GM12878 (cell line): ENCODE results near the gene ELANE. TPM values are rescaled to one million over a fixed set of nuclear protein-coding genes. Genes with fewer than 3 reads are reported as not detected.
A peak's percentile ranks its signal among the peaks of the same experiment; 100 is the strongest.

Source experiments
- ATAC-seq: fragments of 200-7000 bp; cut with Tn5 transposase; 3 replicates; pipeline ENCODE4 v1.9.1; 2020; ENCODE audit warnings: mild to moderate bottlenecking, moderate library complexity
- BruUV-seq: library from RNA; stranded (reverse); fragments of 400-500 nt; replicated peaks from 2 replicates; lab custom pipeline; 2021; lab: Mats Ljungman, UMichigan
- CTCF ChIA-PET: fragments of 300-600 bp; sonication (Branson Sonifier 250); formaldehyde crosslinking; extraction: SDS; loops from one replicate; lab custom pipeline; 2021; ENCODE audit warnings: inconsistent platforms; lab: Yijun Ruan, JAX
- POLR2A ChIA-PET: fragments of 350-600 bp; formaldehyde crosslinking; extraction: SDS; loops from one replicate; lab custom pipeline; 2021; ENCODE audit warnings: inconsistent platforms; lab: Charles Lee
- RAD21 ChIA-PET: fragments of 300-600 bp; sonication (Branson Sonifier 250); formaldehyde crosslinking; loops from one replicate; lab custom pipeline; 2023; ENCODE audit warnings: antibody characterized with exemption; ENCODE audit not compliant: unreplicated experiment; lab: Charles Lee
- SMC1A ChIA-PET: fragments of 300-600 bp; sonication (Branson Sonifier 250); formaldehyde crosslinking; loops from one replicate; lab custom pipeline; 2023; ENCODE audit not compliant: unreplicated experiment, uncharacterized antibody; lab: Charles Lee
- DNase-seq: peaks from one replicate; pipeline ENCODE4 v3.0.0-alpha.2; 2011; ENCODE audit warnings: low read depth, low spot score
- FAIRE-seq: peaks from 3 replicates; lab custom pipeline; 2011; peaks lifted over from hg19 to GRCh38; lab: Jason Lieb, UNC
- H2AFZ ChIP-seq: 2 replicates; pipeline ENCODE4 v1.6.0; 2011; ENCODE audit warnings: low read depth, low read length, control low read depth; ENCODE audit not compliant: control insufficient read depth
- H3K27ac ChIP-seq: 2 replicates; pipeline ENCODE4 v1.5.1; 2011; ENCODE audit warnings: control low read depth; ENCODE audit not compliant: control insufficient read depth, insufficient read depth
- H3K27me3 ChIP-seq, 2 experiments: replicated peaks in 1 of 2; 2 replicates each; pipeline versions ENCODE4 v1.6.0 to v1.6.1; 2011; ENCODE audit warnings: low read length in 1 of 2; ENCODE audit not compliant: control insufficient read depth in 2 of 2, insufficient read depth in 2 of 2
- H3K36me3 ChIP-seq, 2 experiments: 2 replicates each; pipeline ENCODE4 v1.5.1; 2011; ENCODE audit warnings: low read length in 1 of 2; ENCODE audit not compliant: control insufficient read depth in 2 of 2, insufficient read depth in 2 of 2
- H3K4me1 ChIP-seq: 2 replicates; pipeline ENCODE4 v1.6.1; 2011; ENCODE audit warnings: mild to moderate bottlenecking, low read length, moderate library complexity, mixed read lengths; ENCODE audit not compliant: control insufficient read depth, insufficient read depth
- H3K4me2 ChIP-seq: 2 replicates; pipeline ENCODE4 v1.6.0; 2011; ENCODE audit warnings: control low read depth; ENCODE audit not compliant: control insufficient read depth, insufficient read depth
- H3K4me3 ChIP-seq: fragments of 200-600 bp; sonication (generic); 2 replicates; pipeline ENCODE4 v1.5.1; 2016
- H3K79me2 ChIP-seq: 2 replicates; pipeline ENCODE4 v1.6.0; 2011; ENCODE audit warnings: low read length; ENCODE audit not compliant: control insufficient read depth, insufficient read depth
- H3K9ac ChIP-seq: 2 replicates; pipeline ENCODE4 v1.8.0; 2011; ENCODE audit warnings: low read length, control low read depth, mixed read lengths; ENCODE audit not compliant: control insufficient read depth, insufficient read depth
- H3K9me3 ChIP-seq: replicated peaks from 3 replicates; pipeline ENCODE4 v1.5.1; 2011; ENCODE audit warnings: mild to moderate bottlenecking, low read length; ENCODE audit not compliant: control insufficient read depth, insufficient read depth
- H4K20me1 ChIP-seq: 2 replicates; pipeline ENCODE4 v1.6.0; 2011; ENCODE audit not compliant: control insufficient read depth, insufficient read depth
- BHLHE40 ChIP-seq, 2 experiments: fragments of 450-650 bp in 1 of 2; IDR thresholded peaks; 2 replicates each; pipeline ENCODE4 v1.6.1; 2011 to 2017; ENCODE audit warnings: low read depth in 2 of 2, borderline replicate concordance in 1 of 2, improper control_type of control experiment in 1 of 2, low read length in 1 of 2, mild to moderate bottlenecking in 1 of 2
- BMI1 ChIP-seq: fragments of 450-650 bp; IDR thresholded peaks from 2 replicates; pipeline ENCODE4 v1.6.1; 2016; ENCODE audit warnings: mild to moderate bottlenecking, moderate library complexity, borderline replicate concordance
- CUX1 ChIP-seq: IDR thresholded peaks from 2 replicates; pipeline ENCODE4 v1.6.1; 2012; ENCODE audit warnings: improper control_type of control experiment, low read depth, low read length; ENCODE audit not compliant: insufficient replicate concordance
- MXI1 ChIP-seq: fragments of 150-350 bp; IDR thresholded peaks from 2 replicates; pipeline ENCODE4 v1.6.1; 2011; ENCODE audit warnings: low read depth, mild to moderate bottlenecking, inconsistent platforms, low read length, improper control_type of control experiment
- NFYA ChIP-seq: IDR thresholded peaks from 2 replicates; pipeline ENCODE4 v1.6.1; 2011; ENCODE audit warnings: low read depth, mild to moderate bottlenecking, low read length, improper control_type of control experiment, borderline replicate concordance
- POLR2A ChIP-seq: IDR thresholded peaks from 2 replicates; pipeline ENCODE4 v1.6.1; 2011; ENCODE audit warnings: low read depth, mild to moderate bottlenecking, low read length
- POLR2AphosphoS2 ChIP-seq: IDR thresholded peaks from 2 replicates; pipeline ENCODE4 v1.6.1; 2011; ENCODE audit warnings: low read depth, mild to moderate bottlenecking, low read length, improper control_type of control experiment, moderate library complexity
- RFX5 ChIP-seq: IDR thresholded peaks from 2 replicates; pipeline ENCODE4 v1.6.1; 2011; ENCODE audit warnings: low read depth, low read length, improper control_type of control experiment
- TCF12 ChIP-seq: IDR thresholded peaks from 2 replicates; pipeline ENCODE4 v1.6.1; 2011; ENCODE audit warnings: low read depth, mild to moderate bottlenecking, low read length
- ZNF24 ChIP-seq: fragments of 450-650 bp; IDR thresholded peaks from 2 replicates; pipeline ENCODE4 v1.6.1; 2017; ENCODE audit warnings: antibody characterized with exemption, mild to moderate bottlenecking
- WGBS: methylation state at CpG from one replicate; pipeline ENCODE4 v1.1.6; 2016; ENCODE audit warnings: low lambda C conversion rate; ENCODE audit not compliant: insufficient replicate concordance, insufficient coverage; ENCODE audit errors: missing lambda C conversion rate; 5-methylcytosine and 5-hydroxymethylcytosine counted together
- in situ Hi-C: fragments of 300-500 bp; cut with MboI; formaldehyde crosslinking; loops from 9 replicates; pipeline ENCODE4 v1.14.3; 2018; ENCODE audit warnings: mixed read lengths
- intact Hi-C: fragments of 100-400 bp; cut with micrococcal nuclease; formaldehyde crosslinking; loops from one replicate; pipeline ENCODE4 v1.14.2; 2022; ENCODE audit not compliant: unreplicated experiment
- polyA plus RNA-seq, 11 experiments: library from polyadenylated mRNA; depleted of rRNA in 4 of 11; unstranded in 6 of 11; stranded (reverse) in 5 of 11; fragments of >200 nt; fragmentation: Nextera tagmentation in 4 of 11; fragmentation: Illumina TruSeq in 1 of 11; extraction: Ambion mirVana in 4 of 11; extraction: Trizol in 1 of 11; gene quantifications; 1 replicate in 1 of 11; 2 replicates in 10 of 11; pipeline versions ENCODE4 v1.2.1 to v1.2.3, GENCODE V29; 2011 to 2016; ENCODE audit warnings: inconsistent platforms in 2 of 11, missing spikeins in 2 of 11, low read depth in 1 of 11
- total RNA-seq, 4 experiments: library from RNA; depleted of rRNA in 3 of 4; stranded (reverse); fragments of >200 nt in 3 of 4; fragmentation: Illumina TruSeq in 1 of 4; extraction: Trizol in 1 of 4; gene quantifications; 2 replicates each; pipeline versions ENCODE4 v1.2.1 to v1.2.3, GENCODE V29; 2013 to 2021
- TF ChIP-seq, protein P1 (sequence below): fragments of 450-650 bp; IDR thresholded peaks from 2 replicates; pipeline ENCODE4 v1.6.1; 2017; ENCODE audit warnings: mild to moderate bottlenecking, low read depth, inconsistent platforms; ENCODE audit not compliant: poor library complexity, severe bottlenecking

Gene ELANE
- total and polyA plus RNA-seq, 10 of the 15 experiments (the other 5 are each of a cell fraction or from before 2014, with no cell fraction given) = not detected

DNA sequence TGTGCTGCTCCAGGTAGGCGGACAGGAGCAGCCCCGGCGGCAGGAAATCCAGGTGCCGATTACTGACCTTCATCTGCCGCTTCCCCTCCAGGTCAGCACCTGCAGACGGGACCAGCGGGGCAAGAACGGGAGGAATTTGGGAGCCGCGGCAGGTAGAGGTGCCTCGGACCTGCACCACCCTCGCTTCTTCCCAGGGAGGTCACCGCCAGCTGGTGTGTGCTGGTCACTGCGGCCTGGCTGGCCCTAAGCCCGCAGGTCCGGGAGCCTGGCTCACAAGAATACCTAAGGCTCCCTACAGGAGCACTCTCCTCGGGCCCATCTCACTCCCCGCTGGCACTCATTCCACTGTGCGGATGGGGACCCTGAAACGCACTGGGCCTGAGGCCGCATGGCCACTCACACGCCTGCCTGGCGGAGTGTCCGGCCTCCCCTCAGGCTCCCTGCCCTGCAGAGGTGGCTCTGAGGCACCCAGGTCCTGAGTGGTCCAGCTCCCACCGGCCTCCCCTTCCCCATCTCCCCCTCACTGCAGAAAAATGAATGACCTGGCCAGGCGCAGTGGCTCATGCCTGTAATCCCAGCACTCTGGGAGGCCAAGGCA, 45.4 kb downstream of the ELANE start (continued):
- no peak for TF ChIP-seq CUX1
- TF ChIP-seq ZNF24 = no peak

DNA sequence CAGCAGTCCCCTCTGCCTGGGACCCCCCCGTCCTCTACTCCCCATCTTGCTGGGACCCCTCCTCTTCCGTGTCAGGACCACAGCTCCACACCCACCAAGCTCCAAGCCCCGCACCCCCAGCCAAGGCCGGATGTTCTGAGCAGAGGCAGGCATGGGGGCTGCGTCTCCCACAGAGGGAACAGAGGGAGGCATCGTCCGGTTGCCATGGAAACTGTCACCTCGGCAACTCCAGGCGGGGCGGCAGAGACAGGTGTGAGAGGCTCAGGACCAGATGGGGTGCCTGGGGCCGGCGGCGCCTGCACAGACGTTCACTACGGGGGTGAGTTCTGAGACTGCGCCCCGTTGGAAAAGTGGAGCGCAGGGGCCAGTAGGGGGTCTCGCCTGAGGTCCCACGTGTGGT, 46.6 kb downstream of the ELANE start:
- H3K27ac ChIP-seq = no peak overlapping the region
- SMC1A ChIA-PET = no interaction called here
- H3K4me2 ChIP-seq = no peak overlapping the region
- intact Hi-C loops = no loop called here
- no peaks in the 10 kb centered on the region for H4K20me1 ChIP-seq
- no TSS peak for BruUV-seq
- FAIRE-seq (no peak), DNase-seq (no peak), ATAC-seq (peak; percentile 67)
- H3K27me3 ChIP-seq = no peaks in the 10 kb centered on the region
- H3K79me2 ChIP-seq = no peaks in the 10 kb centered on the region
- no peak overlapping the region for H3K4me3 ChIP-seq
- 41% methylated on average over 20 of the region's 20 CpGs for WGBS
- RAD21 ChIA-PET = no interaction called here
- CTCF ChIA-PET = interaction anchor here (0.8 to 0.9 kb wide), 2 partner anchors 32 to 35 kb away, joined by 3 read pairs; no protein-coding TSS in a partner anchor
- POLR2A ChIA-PET = interaction anchor here (0.6 kb wide), 1 partner anchor 27 kb away, joined by 4 read pairs; no protein-coding TSS in a partner anchor
- no peaks in the 10 kb centered on the region for H3K4me1 ChIP-seq
- in situ Hi-C loops = no loop called here
- H3K9ac ChIP-seq = no peak overlapping the region
- no peak overlapping the region for H2AFZ ChIP-seq
- TF ChIP-seq POLR2A (0 out of 2 replicates have a peak, but pooled peaks have one; percentile 27), RFX5 (peak; percentile 73), NFYA (no peak), TCF12 (0 out of 2 replicates have a peak, but pooled peaks have one; percentile 30), MXI1 (peak; percentile 50; the same call in 1 of the 2 replicates), BHLHE40 (IDR thresholded peaks at IDR 0.05; ENCODE audit: borderline replicate concordance in 1 of 2, low read depth in 2 of 2, low read length in 1 of 2) (no peak), BMI1 (peak; percentile 95), POLR2AphosphoS2 (no peak)
- TF ChIP-seq, protein P1, sequence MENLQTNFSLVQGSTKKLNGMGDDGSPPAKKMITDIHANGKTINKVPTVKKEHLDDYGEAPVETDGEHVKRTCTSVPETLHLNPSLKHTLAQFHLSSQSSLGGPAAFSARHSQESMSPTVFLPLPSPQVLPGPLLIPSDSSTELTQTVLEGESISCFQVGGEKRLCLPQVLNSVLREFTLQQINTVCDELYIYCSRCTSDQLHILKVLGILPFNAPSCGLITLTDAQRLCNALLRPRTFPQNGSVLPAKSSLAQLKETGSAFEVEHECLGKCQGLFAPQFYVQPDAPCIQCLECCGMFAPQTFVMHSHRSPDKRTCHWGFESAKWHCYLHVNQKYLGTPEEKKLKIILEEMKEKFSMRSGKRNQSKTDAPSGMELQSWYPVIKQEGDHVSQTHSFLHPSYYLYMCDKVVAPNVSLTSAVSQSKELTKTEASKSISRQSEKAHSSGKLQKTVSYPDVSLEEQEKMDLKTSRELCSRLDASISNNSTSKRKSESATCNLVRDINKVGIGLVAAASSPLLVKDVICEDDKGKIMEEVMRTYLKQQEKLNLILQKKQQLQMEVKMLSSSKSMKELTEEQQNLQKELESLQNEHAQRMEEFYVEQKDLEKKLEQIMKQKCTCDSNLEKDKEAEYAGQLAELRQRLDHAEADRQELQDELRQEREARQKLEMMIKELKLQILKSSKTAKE = no peak
- H3K9me3 ChIP-seq = no peaks in the 10 kb centered on the region
- peaks cover 0 to 6% of the 10 kb centered on the region in 2 experiments; a peak in 2 of 4 replicates for H3K36me3 ChIP-seq
